ENCODE results near the gene MAP3K20.

Gene MAP3K20

DNA sequence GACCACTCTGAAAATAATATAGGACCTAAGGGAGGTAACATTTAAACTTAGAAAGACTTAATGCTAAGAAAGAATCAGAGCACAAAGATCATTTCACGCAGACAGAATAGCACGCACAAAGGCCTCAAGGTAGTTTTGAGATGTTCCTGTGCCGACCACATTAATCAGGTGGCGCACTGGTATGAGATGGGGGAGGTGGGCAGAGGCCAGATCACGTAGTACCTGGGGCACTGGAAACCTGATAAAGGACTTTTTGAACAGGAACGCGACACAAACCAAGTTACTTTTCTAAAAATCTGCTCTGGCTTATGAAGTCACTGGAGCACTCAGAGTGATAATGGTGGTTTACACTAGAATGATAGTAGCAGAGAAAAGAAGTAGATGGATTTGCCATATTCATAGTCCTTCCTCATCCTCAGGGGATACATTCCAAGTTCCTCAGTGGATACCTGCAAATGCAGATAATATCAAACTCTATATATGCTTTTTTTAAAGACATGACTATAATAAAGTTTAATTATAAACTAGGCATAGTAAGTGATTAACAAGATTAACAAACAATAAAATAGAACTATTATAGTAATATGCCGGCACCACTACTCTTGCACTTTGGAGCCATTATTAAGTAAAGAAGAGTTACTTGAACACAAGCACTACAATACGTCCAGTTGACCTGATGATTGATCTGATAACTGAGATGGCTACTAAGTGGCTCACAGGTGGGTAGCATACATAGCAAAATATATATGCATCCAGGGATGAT, 236.4 kb downstream of the MAP3K20 start:
- TF ChIP-seq, protein P1, sequence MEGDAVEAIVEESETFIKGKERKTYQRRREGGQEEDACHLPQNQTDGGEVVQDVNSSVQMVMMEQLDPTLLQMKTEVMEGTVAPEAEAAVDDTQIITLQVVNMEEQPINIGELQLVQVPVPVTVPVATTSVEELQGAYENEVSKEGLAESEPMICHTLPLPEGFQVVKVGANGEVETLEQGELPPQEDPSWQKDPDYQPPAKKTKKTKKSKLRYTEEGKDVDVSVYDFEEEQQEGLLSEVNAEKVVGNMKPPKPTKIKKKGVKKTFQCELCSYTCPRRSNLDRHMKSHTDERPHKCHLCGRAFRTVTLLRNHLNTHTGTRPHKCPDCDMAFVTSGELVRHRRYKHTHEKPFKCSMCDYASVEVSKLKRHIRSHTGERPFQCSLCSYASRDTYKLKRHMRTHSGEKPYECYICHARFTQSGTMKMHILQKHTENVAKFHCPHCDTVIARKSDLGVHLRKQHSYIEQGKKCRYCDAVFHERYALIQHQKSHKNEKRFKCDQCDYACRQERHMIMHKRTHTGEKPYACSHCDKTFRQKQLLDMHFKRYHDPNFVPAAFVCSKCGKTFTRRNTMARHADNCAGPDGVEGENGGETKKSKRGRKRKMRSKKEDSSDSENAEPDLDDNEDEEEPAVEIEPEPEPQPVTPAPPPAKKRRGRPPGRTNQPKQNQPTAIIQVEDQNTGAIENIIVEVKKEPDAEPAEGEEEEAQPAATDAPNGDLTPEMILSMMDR (IDR thresholded peaks at IDR 0.05; ENCODE audit: control extremely low read depth, extremely low read depth, low read depth, missing control alignments): no peak
- ChIA-PET CTCF (no interaction called here), POLR2A (no interaction called here)
- DNase-seq (ENCODE audit: extremely low spot score): no peak
